RPMI7951 (cell line): Measurements from ENCODE around the gene RND2. TPM values are rescaled to one million over a fixed set of nuclear protein-coding genes. Genes with fewer than 3 reads are reported as not detected.
"Not testable (repeated sequence)": the region's sequence is repeated elsewhere in the genome, so short reads cannot be mapped to it uniquely, and the experiment has no call there.

Experiments used
- DNase-seq: peaks from one replicate; pipeline ENCODE4 v3.0.0-alpha.2; 2012; ENCODE audit warnings: low read depth
- total RNA-seq: library from RNA; depleted of rRNA; stranded (reverse); fragments of >200 nt; shearing (Covaris generic); gene quantifications from 2 replicates; pipeline ENCODE4 v1.2.3, GENCODE V29; 2014

The RND2 gene
- total RNA-seq, 1 experiment from 2014 or later, result not detected

DNA sequence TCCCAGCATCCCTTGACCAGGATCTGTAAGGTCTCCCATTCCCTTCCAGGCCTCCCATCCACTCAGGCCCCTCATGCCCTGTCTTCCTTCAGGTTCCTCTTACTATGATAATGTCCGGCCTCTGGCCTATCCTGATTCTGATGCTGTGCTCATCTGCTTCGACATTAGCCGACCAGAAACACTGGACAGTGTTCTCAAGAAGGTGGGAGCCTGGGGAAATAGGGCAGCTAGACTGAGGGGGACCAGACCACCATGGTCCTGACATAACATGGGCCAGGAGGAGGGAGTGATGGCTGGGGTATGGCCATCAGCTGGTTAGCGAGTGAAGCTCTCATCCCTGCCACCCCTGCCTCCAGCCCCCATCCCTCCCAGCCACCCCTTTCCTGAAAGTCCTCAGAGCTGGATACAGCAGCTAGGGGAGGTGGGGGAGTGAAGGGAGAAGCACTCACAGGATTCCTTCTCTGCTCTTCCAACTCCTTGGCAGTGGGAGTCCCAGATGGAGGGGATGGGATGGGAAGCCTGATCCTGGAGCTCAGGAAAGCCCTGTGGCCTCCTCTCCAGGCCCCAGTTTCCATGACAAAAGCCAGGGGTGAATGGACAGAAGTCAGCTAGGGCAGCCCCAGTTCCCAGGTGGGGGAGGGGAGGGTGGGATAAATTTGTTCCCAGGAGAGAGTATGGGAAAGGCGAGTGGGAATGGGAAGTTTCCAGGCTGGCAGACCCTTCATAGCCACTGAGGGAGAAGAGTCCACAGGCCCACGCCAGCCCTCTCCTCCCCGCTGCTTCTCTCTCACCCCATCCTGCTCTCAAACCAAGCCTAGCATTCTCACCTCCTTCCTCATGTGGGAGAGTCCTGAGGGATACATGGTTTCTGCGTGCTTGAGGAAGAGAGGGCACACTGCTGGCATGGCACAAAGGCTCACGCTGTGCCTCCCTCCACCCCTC, 2.3 kb downstream of the RND2 start:
- no peak for DNase-seq

DNA sequence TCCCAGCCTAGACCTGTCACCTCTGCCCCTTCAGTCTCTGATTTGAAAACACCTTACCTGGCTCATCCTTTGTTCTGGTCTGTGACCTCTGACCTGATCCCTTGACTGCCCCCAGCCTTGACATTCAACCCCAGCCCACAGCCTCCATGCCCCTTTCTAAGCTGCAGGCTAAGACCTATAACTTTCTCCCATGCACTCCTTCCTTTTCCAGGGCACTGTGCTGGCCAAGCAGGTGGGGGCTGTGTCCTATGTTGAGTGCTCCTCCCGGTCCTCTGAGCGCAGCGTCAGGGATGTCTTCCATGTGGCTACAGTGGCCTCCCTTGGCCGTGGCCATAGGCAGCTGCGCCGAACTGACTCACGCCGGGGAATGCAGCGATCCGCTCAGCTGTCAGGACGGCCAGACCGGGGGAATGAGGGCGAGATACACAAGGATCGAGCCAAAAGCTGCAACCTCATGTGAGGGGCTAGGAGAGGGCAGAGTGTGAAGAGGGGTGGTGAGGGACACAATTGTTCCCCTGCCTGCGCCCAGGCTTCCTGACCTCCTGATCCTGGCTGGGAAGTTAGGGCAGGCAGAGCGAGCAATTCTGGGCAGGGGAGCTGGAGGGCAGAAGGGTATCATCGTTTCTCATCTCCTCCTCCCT, 3.3 kb downstream of the RND2 start:
- DNase-seq, result no peak

DNA sequence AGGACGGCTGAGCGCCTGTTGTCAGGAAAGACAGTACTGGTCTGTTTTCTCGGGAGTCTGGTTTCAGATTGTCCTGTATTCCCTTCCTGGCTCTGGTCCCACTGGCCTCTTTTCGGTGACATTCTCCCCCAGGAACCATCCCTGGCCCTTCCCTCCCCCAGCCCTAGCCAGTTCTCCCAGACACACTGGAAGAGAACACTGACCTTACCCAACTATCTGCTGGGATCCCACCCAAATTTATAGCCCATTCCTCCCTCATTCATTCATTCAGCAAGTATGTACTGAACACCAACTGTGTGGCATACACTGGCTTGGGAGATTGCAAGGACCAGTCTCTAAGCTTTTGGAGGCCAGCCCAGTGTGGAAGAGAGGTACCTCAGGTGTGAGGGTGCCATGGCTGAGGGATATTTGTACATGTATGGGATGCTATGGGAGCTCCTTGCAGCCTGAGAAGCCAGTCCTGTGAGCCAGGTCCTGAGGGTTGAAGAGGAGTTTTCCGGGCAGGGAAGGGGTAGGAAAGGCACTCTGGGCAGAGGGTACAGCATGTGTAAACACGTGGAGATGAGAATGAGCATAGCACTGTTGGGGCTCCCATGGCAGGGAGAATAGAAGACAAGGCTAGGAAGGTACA, 5.2 kb downstream of the RND2 start:
- DNase-seq, result no peak

DNA sequence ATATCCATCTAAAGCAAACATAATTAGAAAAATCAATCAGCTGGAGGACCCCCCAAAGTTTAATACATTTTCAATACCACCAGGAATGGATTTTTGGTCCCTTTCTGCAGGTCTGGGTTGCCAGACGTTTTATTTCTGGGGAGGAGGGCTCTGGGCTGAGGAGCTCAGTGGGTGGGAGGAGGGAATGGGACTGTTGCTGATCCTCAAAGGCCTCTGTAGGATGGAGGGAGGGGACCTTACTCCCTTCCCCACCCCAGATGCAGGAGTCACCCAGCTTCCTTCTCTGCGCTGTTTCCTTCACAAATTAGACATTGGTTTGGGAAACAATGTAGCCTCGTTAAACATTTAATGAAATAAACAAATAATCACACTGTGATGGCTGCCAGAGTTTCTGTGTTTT, 6.6 kb downstream of the RND2 start:
- DNase-seq, result no peak

DNA sequence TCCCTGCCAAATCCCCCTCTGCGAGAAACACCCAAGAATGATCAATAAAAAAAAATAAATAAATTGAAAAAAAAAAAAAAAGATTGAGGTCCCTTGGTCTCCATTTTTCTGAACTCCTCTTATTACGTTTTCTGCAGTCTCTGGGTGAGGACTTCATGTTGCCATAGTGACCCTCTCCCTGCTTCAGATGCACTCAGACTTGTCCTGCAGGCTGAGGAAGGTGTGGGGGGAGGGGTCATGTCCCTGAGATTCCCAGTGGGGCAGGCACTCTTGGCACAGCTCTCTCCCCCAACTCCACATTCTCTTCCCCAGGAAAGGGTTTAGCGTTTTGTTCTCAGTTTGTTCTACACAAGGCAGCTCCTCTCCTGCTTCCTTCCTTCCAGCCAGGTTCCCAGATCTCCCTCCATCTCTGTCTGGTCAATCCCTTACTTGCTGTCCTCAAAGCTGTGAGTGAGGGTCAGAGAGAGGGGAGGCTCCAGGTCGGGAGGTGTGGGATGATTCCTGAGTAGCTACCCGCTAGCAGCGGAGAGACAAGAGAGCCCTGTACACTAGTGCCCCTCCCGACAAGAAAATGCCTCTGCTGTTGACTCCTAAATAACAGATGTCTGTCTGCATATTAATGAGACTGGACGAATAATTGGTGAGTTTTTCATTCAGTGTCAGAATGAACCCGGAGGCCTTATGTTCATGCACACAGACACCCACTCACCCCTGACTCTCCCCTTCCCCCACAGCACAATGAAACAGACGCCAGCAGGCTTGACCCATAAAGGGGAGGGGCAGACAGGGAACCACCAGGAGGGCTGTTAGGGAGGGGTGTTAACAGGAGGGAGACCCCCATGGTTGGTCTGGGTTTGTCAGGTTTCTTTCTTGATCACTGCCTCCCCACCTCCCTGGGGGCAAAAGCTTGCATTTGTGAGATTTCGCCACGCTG, 9.2 kb downstream of the RND2 start:
- DNase-seq, result no peak

DNA sequence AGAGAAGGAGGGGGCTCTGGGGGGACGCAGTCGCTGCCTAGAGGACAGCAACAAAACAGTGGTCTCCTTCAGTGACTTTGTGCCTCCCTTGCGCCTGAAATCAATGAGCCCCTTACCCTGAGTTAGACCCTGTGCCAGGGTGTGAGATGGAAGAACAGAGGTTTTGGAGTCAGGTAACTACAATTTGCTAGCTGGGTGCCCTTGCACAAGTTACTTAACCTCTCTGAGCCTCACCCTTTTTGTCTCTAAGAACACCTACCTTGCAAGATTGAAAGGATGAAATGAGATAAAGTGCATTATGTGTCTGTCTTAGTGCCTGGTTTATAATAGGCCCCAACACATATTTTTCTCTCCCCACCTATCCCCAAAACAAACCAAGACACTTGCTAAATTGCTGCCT, 9.9 kb downstream of the RND2 start:
- no peak for DNase-seq

DNA sequence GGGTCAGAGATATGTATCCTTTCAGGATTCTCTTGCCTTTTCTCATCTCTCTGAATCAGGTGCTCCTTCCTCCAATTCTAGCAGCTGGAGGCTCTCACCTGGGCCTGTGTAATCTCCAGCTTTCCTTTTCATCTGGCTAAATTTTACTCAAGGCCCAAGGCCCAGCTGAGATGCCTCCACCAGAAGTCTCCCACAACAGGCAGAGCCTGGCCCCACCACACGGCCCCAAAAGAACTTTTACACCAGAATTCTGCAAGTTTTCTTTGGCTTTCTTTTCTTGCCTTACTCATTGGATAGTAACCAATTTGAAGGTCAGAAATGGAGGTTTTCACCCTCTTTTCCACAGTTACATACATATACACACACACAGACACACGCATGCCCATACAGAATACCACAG, 14.6 kb downstream of the RND2 start:
- DNase-seq, result no peak

DNA sequence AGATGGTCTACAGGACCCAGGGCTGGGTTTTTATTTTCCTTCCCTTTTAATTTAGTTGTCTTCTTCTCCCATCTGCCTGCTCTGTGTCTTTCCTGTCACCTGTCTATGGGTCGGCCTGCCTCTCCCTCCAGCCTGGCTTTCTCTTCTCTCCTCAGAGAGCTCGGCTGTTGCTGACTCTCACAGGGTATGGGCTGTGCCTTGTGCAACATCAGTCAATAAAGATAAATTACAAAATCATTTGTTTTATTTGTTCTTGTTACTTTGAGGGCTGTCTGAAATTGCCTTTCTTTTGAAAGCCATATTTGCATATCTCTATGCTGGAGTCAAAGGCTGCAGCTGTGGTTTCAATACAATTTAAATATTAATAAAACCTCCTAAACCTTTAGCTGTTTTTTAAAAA, 15.6 kb downstream of the RND2 start:
- DNase-seq, result no peak

DNA sequence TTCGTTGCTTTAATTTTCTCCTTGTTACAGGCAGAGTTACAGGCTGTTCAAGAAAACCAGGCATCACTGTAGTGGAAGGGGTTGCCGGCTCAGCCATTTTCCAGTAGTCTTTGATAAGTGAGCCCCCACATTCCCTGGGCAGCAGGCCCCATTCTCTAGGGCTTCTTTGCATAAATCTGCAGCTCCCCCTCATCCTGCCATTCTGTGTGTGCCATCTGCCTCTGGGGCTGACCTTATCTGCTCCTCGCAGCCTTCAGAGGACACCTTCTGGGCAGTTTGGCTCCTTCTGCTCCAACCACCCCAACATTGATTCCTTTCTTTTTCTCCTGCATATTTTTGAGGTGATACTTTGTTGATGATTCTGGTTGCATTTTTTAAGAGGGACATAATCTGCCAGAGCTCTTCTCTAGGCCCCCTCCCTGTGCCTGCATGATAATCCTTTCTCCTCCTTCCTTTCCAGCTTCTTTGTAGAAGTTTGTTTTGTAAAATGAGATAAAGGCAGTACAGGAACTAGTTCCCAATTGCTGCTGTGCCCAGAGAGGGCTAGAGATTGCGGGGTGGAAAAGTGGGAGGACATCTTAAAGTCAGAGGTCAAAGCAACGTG, 17.1 kb downstream of the RND2 start:
- no peak for DNase-seq

DNA sequence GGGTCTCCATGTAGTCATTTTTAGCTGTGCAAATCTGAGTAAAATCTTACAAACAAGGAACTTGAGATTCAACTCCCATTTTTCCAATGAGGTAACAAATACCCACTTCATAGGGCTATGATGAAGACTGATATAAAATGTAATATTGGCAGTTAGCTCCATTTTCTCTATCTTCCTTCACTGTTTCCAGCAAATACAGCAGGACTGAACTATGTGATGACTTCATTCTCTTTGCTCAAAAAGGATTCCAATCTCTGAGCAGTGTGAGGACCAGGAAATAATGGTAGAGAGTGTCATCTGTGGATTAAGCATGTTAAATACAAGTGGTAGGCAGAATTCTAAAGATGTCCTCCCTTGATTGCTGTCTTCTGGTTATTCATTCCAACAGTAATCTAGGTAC, 18.3 kb downstream of the RND2 start:
- DNase-seq, result no peak

DNA sequence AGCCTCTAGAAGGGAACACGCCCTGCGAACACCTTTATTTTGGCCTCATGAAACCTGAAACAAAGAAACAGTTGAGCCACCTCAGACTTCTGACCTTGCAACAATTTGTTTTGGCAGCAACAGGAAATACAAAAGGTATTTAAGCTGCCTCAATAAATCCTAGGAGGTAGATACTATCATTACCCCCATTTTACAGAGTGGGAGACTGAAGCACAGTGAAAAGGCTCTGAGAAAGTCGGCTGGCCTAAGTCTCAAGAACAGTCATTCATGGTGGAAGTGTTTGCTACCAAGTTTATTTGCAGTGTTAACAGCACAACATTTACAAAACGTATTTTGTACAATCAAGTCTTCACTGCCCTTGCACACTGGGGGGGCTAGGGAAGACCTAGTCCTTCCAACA, 19.0 kb downstream of the RND2 start:
- DNase-seq, result no peak

DNA sequence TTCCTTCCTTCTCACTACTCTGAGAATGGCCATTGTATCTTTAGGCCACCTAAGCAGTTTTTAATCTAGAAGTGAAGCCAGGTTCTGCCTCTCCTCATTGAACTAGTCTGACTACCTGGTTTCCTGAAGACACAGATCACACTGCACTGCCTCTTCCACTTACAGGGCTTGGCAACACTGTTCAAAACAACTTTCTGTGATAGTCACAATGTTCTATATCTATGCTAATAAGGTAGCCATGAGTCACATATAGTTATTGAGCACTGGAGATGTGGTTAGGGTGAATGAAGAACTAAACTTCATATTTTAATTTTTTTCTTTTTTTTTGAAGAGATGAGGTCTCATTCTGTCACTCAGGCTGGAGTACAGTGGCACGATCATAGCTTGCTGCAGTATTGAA, 26.9 kb downstream of the RND2 start:
- DNase-seq, result no peak

DNA sequence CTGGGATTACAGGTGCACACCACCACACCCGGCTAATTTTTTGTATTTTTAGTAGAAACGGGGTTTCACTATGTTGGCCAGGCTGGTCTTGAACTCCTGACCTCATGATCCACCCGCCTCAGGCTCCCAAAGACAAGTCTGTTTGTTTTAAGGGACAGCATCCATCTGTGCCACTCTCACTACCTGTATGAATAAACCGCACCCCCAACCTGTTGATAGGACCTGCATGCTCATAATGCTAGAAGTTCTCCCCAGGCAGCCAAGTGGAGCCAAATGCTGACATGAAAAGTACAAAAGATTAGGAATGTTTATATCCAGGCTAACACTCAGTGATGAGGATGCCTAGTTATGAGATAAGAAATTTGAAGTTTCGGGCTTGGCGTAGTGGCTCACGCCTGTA, 28.0 kb downstream of the RND2 start:
- DNase-seq, result not testable (repeated sequence)

DNA sequence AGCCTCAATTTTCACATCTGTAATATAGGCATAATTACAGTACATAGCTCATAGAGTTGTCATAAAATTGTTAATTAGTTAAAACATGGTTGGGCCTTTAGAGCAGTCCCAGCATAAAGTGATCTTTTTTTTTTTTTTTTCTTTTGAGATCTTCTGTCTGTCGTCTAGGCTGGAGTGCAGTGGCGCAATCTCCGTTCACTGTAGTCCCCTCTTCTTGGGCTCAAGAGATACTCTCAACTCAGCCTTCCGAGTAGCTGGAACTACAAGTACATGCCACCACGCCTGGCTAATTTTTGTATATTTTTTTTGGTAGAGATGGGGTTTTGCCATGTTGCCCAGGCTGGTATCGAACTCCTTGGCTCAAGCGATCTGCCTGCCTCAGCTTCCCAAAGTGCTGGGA, 31.0 kb downstream of the RND2 start:
- no peak for DNase-seq

DNA sequence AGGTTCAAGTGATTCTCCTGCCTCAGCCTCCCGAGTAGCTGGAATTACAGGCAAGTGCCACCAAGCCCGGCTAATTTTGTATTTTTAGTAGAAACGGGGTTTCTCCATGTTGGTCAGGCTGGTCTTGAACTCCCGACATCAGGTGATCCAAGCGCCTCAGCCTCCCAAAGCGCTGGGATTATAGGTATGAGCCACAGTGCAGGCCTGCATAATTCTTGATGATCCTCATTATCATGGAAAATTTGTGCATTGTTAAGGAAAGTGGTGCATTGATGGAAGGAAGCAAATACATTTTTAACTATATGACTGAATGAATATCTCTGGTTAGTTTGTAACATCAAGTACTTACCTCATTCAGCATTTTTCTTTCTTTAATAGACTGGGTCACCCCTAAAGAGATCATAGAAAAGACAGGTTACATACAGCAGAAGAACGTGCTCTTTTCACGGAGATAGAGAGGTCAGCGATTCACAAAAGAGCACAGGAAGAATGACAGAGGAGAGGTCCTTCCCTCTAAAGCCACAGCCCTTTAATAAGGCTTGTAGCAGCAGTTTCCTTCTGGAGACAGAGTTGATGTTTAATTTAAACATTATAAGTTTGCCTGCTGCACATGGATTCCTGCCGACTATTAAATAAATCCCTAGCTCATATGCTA, 38.1 kb downstream of the RND2 start:
- DNase-seq, result no peak

DNA sequence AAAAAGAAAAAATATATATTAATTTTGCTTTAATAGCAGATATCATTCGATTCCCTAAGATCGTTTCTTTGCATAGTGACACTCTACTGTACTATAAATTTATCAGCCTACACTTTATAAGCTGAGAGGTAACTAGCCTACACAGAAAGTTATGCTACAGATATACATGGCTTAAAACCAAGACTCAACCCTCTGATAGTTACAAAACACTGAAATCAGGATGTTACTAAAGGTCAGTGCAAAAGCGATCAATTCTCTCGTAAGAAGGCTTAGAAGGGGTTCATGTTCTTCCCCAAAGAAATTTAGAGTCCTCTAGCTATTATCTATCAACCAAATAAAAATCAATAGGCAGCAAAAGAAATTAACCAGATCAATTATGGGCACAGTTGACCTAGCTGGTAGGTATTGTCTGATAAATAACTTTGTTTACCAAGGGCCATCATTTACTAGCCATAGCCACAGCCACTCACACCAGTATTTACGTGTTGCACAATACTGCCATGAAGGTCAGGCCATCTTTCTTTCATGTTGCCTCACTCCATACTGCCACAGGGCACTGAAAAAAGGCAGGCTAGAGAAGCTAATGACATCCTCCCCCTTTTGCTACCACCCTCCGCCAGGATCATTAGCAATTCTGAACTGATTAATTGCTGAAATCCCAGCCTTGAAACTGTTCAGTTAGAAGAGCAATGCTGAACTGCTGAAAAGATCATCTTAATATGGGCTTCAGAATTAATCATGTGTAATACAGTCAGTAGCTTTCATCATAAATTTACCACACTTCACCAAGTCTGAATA, 43.7 kb downstream of the RND2 start:
- no peak for DNase-seq

DNA sequence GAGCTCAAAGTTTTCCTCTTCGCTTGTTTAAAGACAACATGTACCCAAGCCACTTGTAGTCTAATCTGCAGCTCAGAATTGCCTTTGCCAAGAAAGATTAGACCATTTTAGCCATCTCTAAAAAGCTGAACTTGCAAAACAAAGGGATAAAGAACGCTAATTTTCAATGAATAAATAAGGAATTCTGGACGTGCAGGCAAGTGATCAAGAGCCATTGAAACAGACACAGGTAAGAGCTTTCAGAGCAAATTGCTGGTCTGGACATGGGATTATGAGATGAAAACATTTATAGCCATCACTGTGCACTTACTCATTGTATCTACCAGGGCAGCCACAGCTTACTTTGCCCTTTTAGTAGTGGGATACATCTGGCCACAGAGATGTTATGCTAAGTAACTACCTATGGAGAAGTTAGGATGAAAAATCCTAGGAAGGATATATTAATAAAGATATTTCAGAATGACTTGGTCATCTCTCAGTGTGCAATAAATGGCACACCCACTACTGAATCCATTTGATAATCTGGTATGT, 44.4 kb downstream of the RND2 start:
- no peak for DNase-seq

DNA sequence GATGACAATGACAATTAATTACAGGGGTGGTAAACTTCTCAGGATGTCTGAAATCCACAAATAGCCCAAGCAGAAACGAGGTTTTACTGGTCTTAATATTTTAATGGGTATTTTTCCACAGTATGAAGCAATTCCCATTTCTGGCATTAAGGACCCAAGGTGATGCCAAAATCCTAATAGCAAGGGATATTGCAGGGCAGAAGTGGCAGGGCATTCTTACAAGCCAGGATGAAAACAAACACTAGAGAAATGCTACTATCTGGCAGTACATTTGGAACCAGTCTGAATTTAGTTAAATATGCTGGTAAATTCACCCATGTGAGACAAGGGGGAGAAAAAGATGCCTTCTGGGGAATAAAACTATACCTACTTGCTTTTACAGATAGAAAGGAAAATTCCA, 45.2 kb downstream of the RND2 start:
- DNase-seq, result no peak

DNA sequence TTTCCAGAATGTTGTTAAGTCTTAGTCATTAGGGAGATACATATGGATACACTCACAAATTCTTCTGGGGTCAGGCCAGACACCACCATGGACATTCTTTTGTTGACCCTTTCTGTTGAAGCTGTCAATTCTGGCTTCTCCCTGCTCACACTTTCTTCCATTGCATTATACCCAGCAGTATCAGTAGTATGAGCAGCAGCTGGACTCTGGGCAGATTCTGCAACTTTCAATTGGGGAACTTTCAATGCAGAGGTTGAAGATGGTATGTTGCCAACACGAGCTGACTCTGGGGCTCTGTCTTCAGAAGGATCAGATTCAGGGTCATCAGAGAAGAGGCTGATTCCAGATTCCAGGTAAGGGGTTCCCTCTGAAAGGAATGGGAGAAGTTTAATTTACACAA, 45.8 kb downstream of the RND2 start:
- no peak for DNase-seq

DNA sequence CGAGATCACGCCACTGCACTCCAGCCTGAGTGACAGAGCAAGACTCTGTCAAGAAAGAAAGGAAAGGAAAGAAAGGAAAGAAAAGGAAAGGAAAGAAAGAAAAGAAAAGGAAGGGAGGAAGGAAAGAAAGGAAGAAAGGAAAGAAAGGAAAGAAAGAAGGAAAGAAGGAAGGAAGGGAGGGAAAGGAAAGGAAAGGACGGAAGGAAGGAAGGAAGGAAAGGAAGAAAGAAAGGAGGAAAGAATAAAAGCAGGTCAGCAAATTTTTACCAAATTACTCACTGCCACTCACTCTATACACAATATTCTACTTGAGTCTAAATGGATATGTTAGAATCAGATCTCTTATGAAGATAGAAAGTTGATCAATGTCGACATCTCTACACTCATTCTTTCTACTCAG, 49.8 kb downstream of the RND2 start:
- no peak for DNase-seq
